ENCODE results near the gene CHFR. TPM values are rescaled to one million over a fixed set of nuclear protein-coding genes. Genes with fewer than 3 reads are reported as not detected.
A peak's percentile ranks its signal among the peaks of the same experiment; 100 is the strongest.
"Not testable (repeated sequence)": the region's sequence is repeated elsewhere in the genome, so short reads cannot be mapped to it uniquely, and the experiment has no call there.

Gene CHFR
- total RNA-seq, 2 donors from 2014 or later: 17.1 to 21.7 TPM

DNA sequence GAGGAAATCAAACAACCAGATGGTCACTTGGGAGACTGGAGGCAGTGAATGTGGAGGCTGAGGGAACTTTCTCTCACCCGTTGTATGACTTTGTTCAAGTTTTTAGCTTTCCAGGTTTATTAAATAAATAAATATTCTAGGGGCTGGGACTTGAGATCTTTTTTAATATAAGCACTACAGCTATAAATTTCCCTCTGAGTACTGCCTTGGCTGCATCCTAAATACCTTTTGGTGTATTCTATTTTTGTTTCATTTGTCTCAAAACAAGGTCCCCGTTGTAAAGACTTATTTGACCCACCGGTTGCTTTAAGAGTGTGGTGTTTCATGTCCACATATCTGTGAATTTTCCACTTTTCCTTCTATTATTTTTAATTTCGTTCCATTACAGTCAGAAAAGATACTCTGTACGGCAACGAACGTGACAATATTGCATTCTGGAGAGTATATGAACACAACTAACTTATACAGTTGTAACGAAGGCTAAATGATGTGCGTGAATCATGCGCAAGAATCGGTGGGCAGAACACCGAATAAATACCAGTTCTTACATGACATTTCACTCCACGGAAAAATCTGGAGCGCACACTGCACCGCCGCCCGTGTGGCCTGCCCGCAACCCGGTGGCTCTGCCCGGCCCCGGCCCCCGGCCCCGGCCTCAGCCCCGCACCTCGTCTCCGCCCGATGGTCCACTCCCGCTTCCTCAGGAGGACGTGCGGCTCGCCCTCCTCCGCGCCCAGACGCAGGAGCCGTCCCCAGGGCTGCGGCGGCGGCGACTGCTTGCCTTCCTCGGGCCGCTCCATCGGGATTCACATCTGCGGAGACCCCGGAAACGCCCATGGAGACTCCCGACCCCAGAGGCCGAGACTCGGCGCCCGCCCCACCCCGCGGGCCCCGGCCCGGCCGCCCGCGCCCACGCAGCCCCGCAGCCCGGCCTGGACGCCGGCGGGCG, 602 bp downstream of the CHFR start:
- intact Hi-C loops (cut with DNase I): no loop called here
- DNase-seq (no peak), ATAC-seq (peak in 1 of 2 donors; percentile 6)

- intact Hi-C loops (cut with DNase I): no loop called here
- ATAC-seq (no peak), DNase-seq (no peak)
Measured at GRCh38 chr12:132881818-132882217, 5.6 kb downstream of the CHFR start.

GRCh38 chr12:132874620-132875019, 12.8 kb downstream of the CHFR start:
- not testable (repeated sequence) for ATAC-seq, DNase-seq

DNA sequence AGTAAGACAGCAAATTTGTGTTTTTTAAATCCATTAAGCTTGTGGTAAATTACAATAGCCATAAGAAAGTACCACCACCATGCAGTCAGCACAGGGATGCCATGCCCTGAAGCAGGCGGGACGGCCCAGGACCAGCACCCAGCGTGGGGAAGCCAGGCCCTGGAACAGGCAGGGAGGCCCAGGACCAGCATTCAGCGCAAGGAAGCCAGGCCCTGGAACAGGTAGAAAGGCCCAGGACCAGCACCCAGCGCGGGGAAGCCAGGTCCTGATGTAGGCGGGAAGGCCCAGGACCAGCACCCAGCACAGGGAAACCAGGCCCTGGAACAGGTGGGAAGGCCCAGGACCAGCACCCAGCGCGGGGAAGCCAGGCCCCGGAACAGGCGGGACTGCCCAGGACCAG, 13.2 kb downstream of the CHFR start:
- ATAC-seq (no peak), DNase-seq (no peak)
- intact Hi-C loops (cut with DNase I): no loop called here

More at GRCh38 chr12:132874620-132875019, 12.8 kb downstream of the CHFR start:
- intact Hi-C loops (cut with DNase I): not testable (repeated sequence)

DNA sequence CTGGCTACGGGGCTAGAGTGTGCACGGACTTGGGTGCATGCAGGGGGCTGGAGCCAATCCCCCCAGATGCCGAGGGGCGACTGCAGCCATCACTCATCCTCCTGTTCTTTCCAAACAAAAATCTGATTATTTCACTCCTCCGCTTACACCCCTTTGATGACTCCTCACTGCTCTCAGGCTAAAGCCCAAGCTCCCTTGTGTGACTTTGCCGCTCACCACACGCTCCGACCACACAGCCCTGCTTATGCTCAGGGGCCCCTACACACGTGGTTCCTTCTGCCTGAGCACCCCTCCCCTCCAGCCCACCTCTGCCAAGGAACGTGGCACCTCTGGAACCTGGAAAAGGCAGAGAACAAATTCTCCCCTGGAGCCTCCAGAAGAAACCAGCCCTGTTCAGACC, 13.7 kb downstream of the CHFR start:
- intact Hi-C loops (cut with DNase I): no loop called here
- DNase-seq (no peak), ATAC-seq (no peak)

DNA sequence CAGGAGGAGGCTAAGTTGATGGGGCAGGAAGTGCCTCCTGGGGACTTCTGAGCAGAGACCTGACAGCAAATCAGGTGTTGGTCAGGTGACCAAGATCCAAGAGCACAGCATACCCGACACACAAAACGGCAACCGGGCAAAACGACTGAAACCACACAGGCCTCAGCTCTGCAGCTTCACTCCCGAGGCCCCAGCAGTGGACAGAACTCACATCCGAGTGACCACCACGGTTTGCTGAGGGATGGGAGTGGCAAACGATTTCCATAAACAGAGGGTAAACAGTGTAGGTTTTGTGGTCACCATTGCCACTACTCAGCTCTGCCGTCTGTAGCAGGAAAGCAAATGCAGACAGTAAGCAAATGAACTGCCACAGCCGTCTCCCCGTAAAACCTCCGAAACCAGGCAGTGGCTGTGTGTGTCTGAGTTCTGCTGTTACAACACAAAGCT, 14.4 kb downstream of the CHFR start:
- ATAC-seq: no peak
- no peak for DNase-seq
- intact Hi-C loops (cut with DNase I): no loop called here

DNA sequence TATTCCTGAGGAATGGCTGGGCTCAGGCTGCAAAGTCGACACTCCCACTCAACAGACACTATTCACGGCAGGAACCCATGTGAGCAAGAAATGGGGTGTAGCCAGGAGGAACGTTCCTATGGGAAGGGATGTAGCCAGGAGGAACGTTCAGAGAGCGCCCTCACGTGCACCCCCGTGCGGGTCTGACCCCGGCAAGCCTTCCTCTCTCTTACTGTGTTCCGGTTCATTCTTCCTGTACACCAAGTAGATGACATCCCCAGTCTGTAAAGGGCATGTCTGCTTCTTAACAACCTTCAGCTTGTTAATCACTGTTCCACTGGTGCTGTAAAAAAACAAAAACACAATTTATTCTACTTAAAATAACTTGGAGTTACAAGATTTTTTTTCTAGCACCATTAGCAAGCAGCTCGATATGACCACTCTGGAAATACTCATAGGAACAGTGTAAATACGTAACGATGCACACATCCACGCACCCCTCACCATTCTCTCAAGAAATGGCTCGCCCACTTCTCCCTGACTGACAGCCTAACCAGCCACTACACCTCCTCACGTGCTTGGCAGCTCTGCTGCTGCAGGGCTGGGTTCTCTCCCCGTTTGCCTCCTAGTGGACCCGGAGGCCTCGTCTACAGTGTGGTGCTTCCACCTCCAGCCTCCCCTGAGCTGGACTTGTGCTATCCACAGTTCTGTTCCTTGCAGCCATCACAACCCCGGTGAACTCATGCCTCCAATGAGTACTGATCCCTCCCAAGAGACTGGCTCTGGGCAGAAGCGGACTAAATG, 15.1 kb downstream of the CHFR start:
- intact Hi-C loops (cut with DNase I): no loop called here
- no peak for DNase-seq
- ATAC-seq: no peak

DNA sequence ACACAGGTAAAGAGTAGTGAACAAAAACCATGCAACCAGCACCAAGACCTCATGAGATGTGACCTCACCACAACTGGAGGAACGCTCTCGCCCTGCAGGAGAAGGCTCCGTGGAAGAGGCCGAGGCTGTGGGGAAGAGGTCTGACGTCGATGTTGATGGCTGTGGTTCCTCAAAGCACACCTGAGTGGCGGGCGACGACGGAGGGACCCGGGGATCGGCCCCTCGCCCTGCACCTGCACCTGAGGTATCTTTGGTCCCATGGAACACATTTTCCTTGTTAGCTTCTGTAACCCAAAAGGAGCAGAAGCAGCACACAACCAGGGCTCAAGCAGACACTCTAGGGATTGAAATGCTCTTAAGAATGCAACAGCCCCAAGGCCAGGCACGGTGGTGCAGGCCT, 17.9 kb downstream of the CHFR start:
- intact Hi-C loops (cut with DNase I): no loop called here
- DNase-seq (no peak), ATAC-seq (no peak)

DNA sequence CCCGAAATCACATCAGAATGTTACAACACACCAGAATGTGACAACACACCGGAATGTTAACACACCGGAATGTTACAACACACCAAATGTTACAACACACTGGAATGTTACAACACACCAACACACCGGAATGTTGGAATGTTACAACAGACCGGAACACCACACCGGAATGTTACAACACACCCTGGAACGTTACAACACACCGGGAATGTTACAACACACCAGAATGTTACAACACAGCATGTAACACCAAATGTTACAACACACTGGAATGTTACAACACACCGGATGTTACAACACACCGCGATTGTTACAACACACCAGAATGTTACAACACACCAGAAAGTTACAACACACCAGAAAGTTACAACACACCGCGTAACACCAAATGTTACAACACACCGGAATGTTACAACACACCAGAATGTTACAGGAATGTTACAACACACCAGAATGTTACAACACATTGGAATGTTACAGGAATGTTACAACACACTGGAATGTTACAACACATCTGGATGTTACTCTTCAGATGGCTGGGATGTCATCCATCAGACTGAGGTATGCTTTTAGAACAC, 21.1 kb downstream of the CHFR start:
- intact Hi-C loops (cut with DNase I): no loop called here
- DNase-seq: no peak
- ATAC-seq: no peak

GRCh38 chr12:132861558-132861957, 25.8 kb downstream of the CHFR start:
- intact Hi-C loops (cut with DNase I): no loop called here
- ATAC-seq: no peak
- no peak for DNase-seq

DNA sequence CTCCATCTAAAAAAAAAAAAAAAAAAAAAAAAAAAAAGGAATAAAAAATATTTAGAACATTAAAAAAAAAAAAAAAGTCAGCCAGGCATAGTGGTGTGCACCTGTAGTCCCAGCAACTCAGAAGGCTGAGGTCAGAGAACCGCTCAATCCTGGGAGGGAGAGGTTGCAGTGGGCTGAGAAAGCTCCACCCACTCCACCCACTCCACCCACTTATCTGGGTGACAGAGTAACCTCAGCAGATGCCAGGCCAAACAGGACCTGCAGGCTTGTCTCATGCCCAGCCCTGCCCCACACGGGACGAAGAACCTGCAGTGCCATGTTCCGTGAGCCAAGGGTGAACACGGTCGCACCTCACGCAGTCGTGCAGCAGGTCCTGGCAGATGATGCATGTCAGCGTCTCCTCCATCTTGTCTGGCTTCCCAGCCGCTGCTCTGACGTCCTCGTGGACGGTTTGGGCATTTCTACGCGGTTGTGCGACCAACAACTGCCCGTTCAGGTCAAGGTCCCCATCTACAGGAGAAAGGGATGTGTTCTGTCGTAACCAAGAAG, 28.6 kb downstream of the CHFR start:
- intact Hi-C loops (cut with DNase I): no loop called here
- ATAC-seq (peak in 1 of 2 donors; percentile 33), DNase-seq (no peak)

- intact Hi-C loops (cut with DNase I); DNase-seq; ATAC-seq: not testable (repeated sequence)
Measured at GRCh38 chr12:132857019-132857418, 30.4 kb downstream of the CHFR start.

- no peak for DNase-seq
- intact Hi-C loops (cut with DNase I): no loop called here
Measured at GRCh38 chr12:132856581-132856980, 30.8 kb downstream of the CHFR start.

GRCh38 chr12:132855211-132855610, 32.2 kb downstream of the CHFR start:
- intact Hi-C loops (cut with DNase I): not testable (repeated sequence)

More at GRCh38 chr12:132856581-132856980, 30.8 kb downstream of the CHFR start:
- ATAC-seq: no peak

GRCh38 chr12:132853285-132854092, 33.9 kb downstream of the CHFR start:
- intact Hi-C loops (cut with DNase I): no loop called here
- peak in 1 of 2 donors; percentile 10 for ATAC-seq

More at GRCh38 chr12:132855211-132855610, 32.2 kb downstream of the CHFR start:
- DNase-seq, ATAC-seq: not testable (repeated sequence)

GRCh38 chr12:132852496-132852895, 34.9 kb downstream of the CHFR start:
- DNase-seq (no peak), ATAC-seq (no peak)
- intact Hi-C loops (cut with DNase I): no loop called here

More at GRCh38 chr12:132853285-132854092, 33.9 kb downstream of the CHFR start:
- DNase-seq: no peak

DNA sequence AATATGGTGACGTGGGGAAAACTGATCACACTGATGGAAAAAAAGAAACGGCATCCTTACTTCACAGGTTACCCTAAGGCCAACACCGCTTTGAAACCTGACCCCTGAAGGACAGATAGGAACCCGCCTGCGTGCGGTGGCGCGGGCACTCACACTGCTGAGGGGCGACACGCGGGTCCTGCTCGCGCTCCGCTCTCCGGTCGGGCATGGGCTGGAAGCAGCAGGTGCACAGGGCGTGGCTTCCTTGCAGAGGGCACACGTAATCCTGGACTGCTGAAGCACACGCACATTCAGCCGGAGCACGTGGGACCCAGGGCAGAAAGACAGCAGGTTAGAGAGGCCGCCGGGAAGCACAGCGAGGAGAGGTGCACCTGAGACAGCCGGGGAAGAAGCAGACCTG, 35.9 kb downstream of the CHFR start:
- ATAC-seq (no peak), DNase-seq (no peak)
- intact Hi-C loops (cut with DNase I): no loop called here

GRCh38 chr12:132850291-132850690, 37.1 kb downstream of the CHFR start:
- intact Hi-C loops (cut with DNase I): no loop called here
- ATAC-seq: no peak
- no peak for DNase-seq
